Measurements from ENCODE around the gene MMAB.

Gene MMAB

GRCh38 chr12:109510196-109510595 lies 63.1 kb downstream of the MMAB start:
- Histone ChIP-seq H3K4me2 (ENCODE audit: low read length) (no peak overlapping the region), H3K9me3 (ENCODE audit: insufficient read depth, low read length) (no peaks in the 10 kb centered on the region), H4K20me1 (ENCODE audit: insufficient read depth, low read length) (no peaks in the 10 kb centered on the region), H3K27ac (ENCODE audit: low read length) (no peak overlapping the region), H3K27me3 (ENCODE audit: low read depth, low read length) (no peaks in the 10 kb centered on the region), H2AFZ (ENCODE audit: low read depth, low read length) (no peak overlapping the region), H3K4me1 (ENCODE audit: low read length) (no peaks in the 10 kb centered on the region), H3K79me2 (ENCODE audit: low read length) (no peaks in the 10 kb centered on the region), H3K36me3 (replicated peaks; ENCODE audit: low read depth, low read length) (peaks cover 10% of the 10 kb centered on the region), H3K4me3 (ENCODE audit: low read length) (no peak overlapping the region), H3K9ac (ENCODE audit: low read length) (no peak overlapping the region)
- no peak for TF ChIP-seq EZH2phosphoT487 (IDR thresholded peaks at IDR 0.05; ENCODE audit: low read depth)
- TF ChIP-seq CTCF (IDR thresholded peaks at IDR 0.05; ENCODE audit: low read depth, low read length), result no peak

DNA sequence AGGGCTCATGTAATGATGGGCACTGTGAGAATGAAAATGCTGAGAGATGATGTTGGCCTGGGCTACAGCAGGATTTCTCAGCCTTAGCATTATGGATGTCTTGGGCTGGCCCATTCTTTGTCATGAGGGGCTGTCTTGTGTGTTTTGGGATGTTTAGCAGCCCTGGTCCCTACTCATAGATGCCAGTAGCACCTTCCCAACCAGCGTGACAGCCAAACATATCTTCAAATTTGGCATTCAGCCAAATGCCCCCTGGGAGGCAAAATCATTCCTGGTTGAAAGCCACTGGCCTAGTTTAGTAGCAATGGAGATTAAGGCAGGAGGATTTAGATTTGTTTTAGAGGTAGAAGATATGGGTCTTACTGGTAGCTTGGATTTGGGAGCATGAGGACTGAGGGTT lies 69.2 kb downstream of the MMAB start:
- no peak for TF ChIP-seq CTCF (IDR thresholded peaks at IDR 0.05; ENCODE audit: low read depth, low read length)
- no peak for TF ChIP-seq EZH2phosphoT487 (IDR thresholded peaks at IDR 0.05; ENCODE audit: low read depth)
- Histone ChIP-seq H4K20me1 (ENCODE audit: insufficient read depth, low read length) (no peaks in the 10 kb centered on the region), H3K36me3 (replicated peaks; ENCODE audit: low read depth, low read length) (peaks cover 20% of the 10 kb centered on the region), H3K4me3 (ENCODE audit: low read length) (no peak overlapping the region), H3K4me1 (ENCODE audit: low read length) (no peaks in the 10 kb centered on the region), H3K9me3 (ENCODE audit: insufficient read depth, low read length) (no peaks in the 10 kb centered on the region), H3K27me3 (ENCODE audit: low read depth, low read length) (no peaks in the 10 kb centered on the region), H3K4me2 (ENCODE audit: low read length) (no peak overlapping the region), H3K27ac (ENCODE audit: low read length) (no peak overlapping the region), H2AFZ (ENCODE audit: low read depth, low read length) (no peak overlapping the region), H3K79me2 (ENCODE audit: low read length) (no peaks in the 10 kb centered on the region), H3K9ac (ENCODE audit: low read length) (no peak overlapping the region)

Data from OCI-LY3 (cell line).